ENCODE results near the gene UBC.

Gene UBC

GRCh38 chr12:124863416-124864325 lies 50.8 kb downstream of the UBC start, which contains the start of gene SCARB1:
Gene SCARB1, minus strand, starts transcription at chr12:124863864. Its CDS starts 144 bp downstream, at chr12:124863720.
- peak; percentile 76 to 80 for DNase-seq

GRCh38 chr12:124862768-124863415 lies 51.6 kb downstream of the UBC start:
- peak in 1 of 2 experiments; percentile 13 for DNase-seq

GRCh38 chr12:124861898-124862676 lies 52.4 kb downstream of the UBC start:
- no peak for DNase-seq

Data from stimulated activated CD4-positive, alpha-beta T cell treated with anti-CD3 and anti-CD28 coated beads, Interleukin-4, amount 100 ng/mL, for 4 hours (primary cell).